PFSK-1 (cell line): Measurements from ENCODE around the gene CLDN20.

Experiments used
- FOXP2 ChIP-seq: optimal IDR thresholded peaks from 2 replicates; pipeline ENCODE3; 2011; ENCODE audit warnings: borderline replicate concordance, control low read depth, inconsistent platforms; ENCODE audit not compliant: insufficient read depth; ENCODE audit errors: extremely low read length, extremely low read depth
- POLR2AphosphoS5 ChIP-seq: IDR thresholded peaks from 2 replicates; pipeline ENCODE4 v1.6.1; 2012; ENCODE audit warnings: low read depth, mild to moderate bottlenecking, control low read depth, low read length, moderate library complexity
- SIN3A ChIP-seq: IDR thresholded peaks from 2 replicates; pipeline ENCODE4 v1.6.1; 2012; ENCODE audit warnings: mild to moderate bottlenecking, low read length, moderate library complexity, borderline replicate concordance; ENCODE audit not compliant: insufficient read depth
- TAF1 ChIP-seq: IDR thresholded peaks from 2 replicates; pipeline ENCODE4 v1.6.1; 2012; ENCODE audit warnings: low read length, control low read depth, borderline replicate concordance; ENCODE audit not compliant: insufficient read depth
- TF ChIP-seq, protein P1 (sequence below), 2 experiments: IDR thresholded peaks; 2 replicates each; pipeline versions ENCODE4 v1.6.1 to v1.8.0; 2011 to 2012; ENCODE audit warnings: low read depth in 2 of 2, low read length in 2 of 2, control low read depth in 1 of 2, inconsistent platforms in 1 of 2, mild to moderate bottlenecking in 1 of 2, moderate library complexity in 1 of 2; ENCODE audit not compliant: insufficient read depth in 1 of 2

DNA sequence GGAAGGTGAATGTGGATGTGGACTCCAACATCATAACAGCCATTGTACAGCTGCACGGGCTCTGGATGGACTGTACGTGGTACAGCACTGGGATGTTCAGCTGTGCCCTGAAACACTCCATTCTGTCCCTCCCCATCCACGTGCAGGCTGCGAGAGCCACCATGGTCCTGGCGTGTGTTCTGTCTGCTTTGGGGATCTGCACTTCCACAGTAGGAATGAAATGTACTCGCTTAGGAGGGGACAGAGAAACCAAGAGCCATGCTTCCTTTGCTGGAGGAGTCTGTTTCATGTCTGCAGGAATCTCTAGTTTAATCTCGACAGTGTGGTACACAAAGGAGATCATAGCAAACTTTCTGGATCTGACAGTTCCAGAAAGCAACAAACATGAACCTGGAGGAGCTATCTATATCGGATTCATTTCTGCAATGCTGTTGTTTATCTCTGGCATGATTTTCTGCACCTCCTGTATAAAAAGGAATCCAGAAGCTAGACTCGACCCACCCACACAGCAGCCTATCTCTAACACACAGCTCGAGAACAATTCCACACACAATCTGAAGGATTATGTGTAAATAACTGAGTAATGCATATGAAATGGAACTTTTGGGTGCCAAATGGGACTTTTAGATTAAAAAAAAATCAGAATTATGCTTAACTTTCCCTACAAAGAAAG lies 12.1 kb downstream of the CLDN20 start:
- TF ChIP-seq, protein P1, sequence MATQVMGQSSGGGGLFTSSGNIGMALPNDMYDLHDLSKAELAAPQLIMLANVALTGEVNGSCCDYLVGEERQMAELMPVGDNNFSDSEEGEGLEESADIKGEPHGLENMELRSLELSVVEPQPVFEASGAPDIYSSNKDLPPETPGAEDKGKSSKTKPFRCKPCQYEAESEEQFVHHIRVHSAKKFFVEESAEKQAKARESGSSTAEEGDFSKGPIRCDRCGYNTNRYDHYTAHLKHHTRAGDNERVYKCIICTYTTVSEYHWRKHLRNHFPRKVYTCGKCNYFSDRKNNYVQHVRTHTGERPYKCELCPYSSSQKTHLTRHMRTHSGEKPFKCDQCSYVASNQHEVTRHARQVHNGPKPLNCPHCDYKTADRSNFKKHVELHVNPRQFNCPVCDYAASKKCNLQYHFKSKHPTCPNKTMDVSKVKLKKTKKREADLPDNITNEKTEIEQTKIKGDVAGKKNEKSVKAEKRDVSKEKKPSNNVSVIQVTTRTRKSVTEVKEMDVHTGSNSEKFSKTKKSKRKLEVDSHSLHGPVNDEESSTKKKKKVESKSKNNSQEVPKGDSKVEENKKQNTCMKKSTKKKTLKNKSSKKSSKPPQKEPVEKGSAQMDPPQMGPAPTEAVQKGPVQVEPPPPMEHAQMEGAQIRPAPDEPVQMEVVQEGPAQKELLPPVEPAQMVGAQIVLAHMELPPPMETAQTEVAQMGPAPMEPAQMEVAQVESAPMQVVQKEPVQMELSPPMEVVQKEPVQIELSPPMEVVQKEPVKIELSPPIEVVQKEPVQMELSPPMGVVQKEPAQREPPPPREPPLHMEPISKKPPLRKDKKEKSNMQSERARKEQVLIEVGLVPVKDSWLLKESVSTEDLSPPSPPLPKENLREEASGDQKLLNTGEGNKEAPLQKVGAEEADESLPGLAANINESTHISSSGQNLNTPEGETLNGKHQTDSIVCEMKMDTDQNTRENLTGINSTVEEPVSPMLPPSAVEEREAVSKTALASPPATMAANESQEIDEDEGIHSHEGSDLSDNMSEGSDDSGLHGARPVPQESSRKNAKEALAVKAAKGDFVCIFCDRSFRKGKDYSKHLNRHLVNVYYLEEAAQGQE (IDR thresholded peaks at IDR 0.05; ENCODE audit: insufficient read depth in 1 of 2, low read depth in 2 of 2, low read length in 2 of 2): no peak
- no peak for TF ChIP-seq SIN3A
- TF ChIP-seq POLR2AphosphoS5: no peak
- TF ChIP-seq TAF1: no peak
- TF ChIP-seq FOXP2: no peak
